ENCODE measurements around the gene THOC6.

Gene THOC6

DNA sequence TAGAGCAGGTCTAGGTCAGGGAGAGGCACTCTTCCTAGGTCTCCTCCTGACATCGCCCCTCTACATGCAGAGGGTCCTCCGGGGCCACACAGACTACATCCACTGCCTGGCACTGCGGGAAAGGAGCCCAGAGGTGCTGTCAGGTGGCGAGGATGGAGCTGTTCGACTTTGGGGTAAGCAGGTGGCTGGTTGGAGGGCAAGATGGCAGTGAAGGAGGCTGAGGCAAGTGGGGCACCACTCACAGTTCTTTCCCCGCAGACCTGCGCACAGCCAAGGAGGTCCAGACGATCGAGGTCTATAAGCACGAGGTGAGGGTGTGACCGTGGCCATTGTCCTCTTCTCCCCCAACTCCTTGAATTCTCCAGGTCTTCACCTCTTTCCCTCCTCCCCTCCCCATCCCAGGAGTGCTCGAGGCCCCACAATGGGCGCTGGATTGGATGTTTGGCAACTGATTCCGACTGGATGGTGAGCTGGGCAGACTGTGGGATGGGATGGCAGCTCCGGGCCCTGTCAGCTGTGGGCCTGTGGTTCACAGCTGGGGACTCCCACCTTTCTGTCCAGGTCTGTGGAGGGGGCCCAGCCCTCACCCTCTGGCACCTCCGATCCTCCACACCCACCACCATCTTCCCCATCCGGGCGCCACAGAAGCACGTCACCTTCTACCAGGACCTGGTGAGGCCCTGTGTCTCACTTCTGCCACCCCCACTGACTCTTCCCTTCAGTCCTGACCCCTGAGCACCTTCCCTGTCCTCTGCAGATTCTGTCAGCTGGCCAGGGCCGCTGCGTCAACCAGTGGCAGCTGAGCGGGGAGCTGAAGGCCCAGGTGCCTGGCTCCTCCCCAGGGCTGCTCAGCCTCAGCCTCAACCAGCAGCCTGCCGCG is 3.0 kb downstream of the THOC6 start:
- H3K4me1 ChIP-seq (ENCODE audit: insufficient read depth, low read length): peaks cover 29% of the 10 kb centered on the region

DNA sequence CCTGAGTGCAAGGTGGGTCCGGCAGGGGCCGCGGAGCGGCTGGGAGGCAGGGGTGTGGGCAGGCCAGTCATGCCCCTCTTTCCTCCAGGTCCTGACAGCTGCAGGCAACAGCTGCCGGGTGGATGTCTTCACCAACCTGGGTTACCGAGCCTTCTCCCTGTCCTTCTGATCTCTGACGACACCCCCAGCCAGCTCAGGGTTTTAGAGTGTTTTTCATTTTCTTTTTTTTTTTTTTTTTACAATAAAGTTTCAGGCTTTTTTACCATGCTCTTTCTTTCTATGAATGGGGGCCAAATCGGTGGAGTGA is 3.6 kb downstream of the THOC6 start:
- Histone ChIP-seq H3K27ac (ENCODE audit: low read depth, low read length) (no peak overlapping the region), H3K9me3 (ENCODE audit: low read length) (no peaks in the 10 kb centered on the region), H3K4me1 (ENCODE audit: insufficient read depth, low read length) (peaks cover 23% of the 10 kb centered on the region), H3K27me3 (ENCODE audit: control insufficient read depth in 1 of 2, insufficient read depth in 2 of 2, low read length in 2 of 2) (peaks cover 7 to 33% of the 10 kb centered on the region in 2 donors), H3K36me3 (ENCODE audit: insufficient read depth, low read length) (peaks cover 11% of the 10 kb centered on the region), H3K4me3 (ENCODE audit: low read depth in 1 of 2, low read length in 2 of 2) (no peak overlapping the region), H3K9ac (ENCODE audit: low read length) (no peak overlapping the region)

More for the DNA sequence above, 3.0 kb downstream of the THOC6 start:
- Histone ChIP-seq H3K4me3 (ENCODE audit: low read depth in 1 of 2, low read length in 2 of 2) (no peak overlapping the region), H3K9me3 (ENCODE audit: low read length) (no peaks in the 10 kb centered on the region), H3K27ac (ENCODE audit: low read depth, low read length) (no peak overlapping the region), H3K36me3 (ENCODE audit: insufficient read depth, low read length) (peaks cover 11% of the 10 kb centered on the region), H3K9ac (ENCODE audit: low read length) (no peak overlapping the region), H3K27me3 (ENCODE audit: control insufficient read depth in 1 of 2, insufficient read depth in 2 of 2, low read length in 2 of 2) (peaks cover 7 to 33% of the 10 kb centered on the region in 2 donors)

DNA sequence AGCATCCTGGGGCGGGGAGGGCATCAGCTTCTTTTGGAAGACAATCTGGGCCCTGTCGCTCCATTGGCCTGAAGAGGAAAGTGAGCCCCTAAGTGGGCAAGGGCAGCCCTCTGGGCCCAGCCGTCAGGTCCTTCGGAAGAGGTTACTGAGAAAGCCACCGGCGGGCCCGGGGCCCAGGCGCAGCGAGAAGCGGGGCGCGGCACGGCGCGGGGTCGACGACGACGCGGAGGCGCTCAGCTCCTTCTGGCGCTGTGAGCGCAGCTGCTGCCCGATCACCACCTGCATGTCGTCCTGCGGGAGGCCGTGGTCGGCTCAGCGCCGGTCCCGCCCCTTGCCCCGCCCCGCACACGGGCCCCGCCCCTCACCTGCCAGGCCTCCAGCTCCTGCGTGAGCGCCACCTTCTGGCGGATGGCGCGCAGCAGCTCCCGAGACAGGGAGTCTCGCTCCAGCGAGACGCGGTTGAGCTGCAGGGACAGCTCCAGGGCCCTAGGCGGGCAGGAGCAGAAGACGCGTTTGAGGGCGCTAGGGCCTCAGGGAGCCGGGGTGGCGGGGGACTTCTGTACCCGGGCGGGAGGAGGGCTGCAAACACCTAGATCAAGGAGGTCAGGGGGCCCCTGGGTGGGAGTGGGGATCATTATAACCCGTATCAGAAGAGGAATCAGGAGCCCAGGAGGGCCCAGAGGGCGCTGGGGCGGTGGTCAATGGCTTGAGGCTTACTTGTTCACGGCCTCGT is 4.3 kb downstream of the THOC6 start:
- Histone ChIP-seq H3K9ac (ENCODE audit: low read length) (no peak overlapping the region), H3K27ac (ENCODE audit: low read depth, low read length) (no peak overlapping the region), H3K36me3 (ENCODE audit: insufficient read depth, low read length) (peaks cover 11% of the 10 kb centered on the region), H3K4me1 (ENCODE audit: insufficient read depth, low read length) (peaks cover 16% of the 10 kb centered on the region), H3K9me3 (ENCODE audit: low read length) (no peaks in the 10 kb centered on the region), H3K4me3 (ENCODE audit: low read depth in 1 of 2, low read length in 2 of 2) (no peak overlapping the region), H3K27me3 (ENCODE audit: control insufficient read depth in 1 of 2, insufficient read depth in 2 of 2, low read length in 2 of 2) (peaks cover 7 to 33% of the 10 kb centered on the region in 2 donors)

DNA sequence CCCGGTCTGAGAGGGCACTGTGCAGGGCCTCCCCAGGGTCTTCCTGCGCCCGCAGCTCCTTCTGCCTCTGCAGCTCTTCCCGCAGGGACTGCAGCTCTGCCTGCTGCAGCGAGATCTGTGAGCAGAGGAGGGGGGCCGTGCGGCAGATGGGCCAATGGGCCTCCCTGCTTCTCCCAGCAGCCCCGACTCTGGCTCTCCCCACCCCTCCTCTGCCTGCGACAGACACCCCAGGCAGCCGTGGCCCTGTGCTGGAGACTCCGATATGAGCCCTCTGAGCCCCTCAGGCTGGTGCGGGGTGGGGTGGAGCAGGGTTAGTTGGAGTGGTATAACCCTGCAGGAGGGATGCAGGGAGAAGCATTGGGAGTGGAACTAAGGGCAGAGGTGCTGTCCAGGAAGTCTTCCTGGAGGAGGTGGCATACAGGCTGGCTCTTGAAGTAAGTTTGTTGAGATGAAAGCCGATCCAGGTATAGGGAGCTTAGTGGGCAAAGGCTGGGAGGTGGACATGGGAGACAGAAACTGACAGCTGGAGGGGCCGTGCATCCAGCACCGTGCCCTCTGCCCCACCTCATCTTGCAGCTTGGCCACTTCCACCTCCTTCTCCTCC is 5.0 kb downstream of the THOC6 start:
- H3K4me3 ChIP-seq (ENCODE audit: low read depth in 1 of 2, low read length in 2 of 2): no peak overlapping the region
- peaks cover 13% of the 10 kb centered on the region for H3K4me1 ChIP-seq (ENCODE audit: insufficient read depth, low read length)
- peaks cover 11% of the 10 kb centered on the region for H3K36me3 ChIP-seq (ENCODE audit: insufficient read depth, low read length)
- no peak overlapping the region for H3K9ac ChIP-seq (ENCODE audit: low read length)
- H3K9me3 ChIP-seq (ENCODE audit: low read length): no peaks in the 10 kb centered on the region
- H3K27me3 ChIP-seq (ENCODE audit: control insufficient read depth in 1 of 2, insufficient read depth in 2 of 2, low read length in 2 of 2): peaks cover 7 to 34% of the 10 kb centered on the region in 2 donors
- no peak overlapping the region for H3K27ac ChIP-seq (ENCODE audit: low read depth, low read length)

DNA sequence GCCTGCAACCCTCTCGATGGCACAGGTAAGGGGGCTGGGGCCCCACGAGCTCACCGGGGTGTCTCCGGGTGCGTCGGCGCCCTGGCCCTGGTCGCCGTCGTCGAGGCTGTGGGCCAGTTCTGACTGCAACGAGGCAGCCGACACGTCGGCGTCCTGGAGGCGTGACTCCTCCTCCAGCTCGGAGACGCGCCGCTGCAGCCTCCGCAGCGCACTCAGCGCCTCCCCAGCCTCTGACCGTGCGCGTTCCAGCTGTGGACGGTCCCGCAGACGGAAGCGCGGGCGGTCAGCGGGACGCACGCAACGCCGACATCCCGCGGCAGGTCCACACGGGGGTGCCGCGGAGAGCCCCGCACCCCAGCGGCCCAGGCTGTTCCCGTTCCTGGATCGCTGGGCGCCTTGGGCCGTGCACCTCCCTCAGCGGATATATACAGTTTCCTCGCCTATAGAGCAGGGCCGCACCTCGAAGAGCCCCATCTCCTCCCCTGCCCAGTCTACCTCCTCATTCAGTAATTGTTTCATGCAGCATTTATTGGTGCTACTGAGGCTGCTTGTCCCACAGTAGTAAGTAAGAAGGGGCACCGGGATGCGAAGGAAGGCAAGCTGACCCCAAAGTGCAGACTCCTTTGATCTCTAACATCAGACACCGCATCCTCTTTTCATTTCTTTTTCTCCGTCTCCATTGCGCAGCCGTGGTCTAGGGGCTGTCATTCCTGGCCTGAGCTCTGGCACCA is 5.8 kb downstream of the THOC6 start:
- H3K9ac ChIP-seq (ENCODE audit: low read length): no peak overlapping the region

DNA sequence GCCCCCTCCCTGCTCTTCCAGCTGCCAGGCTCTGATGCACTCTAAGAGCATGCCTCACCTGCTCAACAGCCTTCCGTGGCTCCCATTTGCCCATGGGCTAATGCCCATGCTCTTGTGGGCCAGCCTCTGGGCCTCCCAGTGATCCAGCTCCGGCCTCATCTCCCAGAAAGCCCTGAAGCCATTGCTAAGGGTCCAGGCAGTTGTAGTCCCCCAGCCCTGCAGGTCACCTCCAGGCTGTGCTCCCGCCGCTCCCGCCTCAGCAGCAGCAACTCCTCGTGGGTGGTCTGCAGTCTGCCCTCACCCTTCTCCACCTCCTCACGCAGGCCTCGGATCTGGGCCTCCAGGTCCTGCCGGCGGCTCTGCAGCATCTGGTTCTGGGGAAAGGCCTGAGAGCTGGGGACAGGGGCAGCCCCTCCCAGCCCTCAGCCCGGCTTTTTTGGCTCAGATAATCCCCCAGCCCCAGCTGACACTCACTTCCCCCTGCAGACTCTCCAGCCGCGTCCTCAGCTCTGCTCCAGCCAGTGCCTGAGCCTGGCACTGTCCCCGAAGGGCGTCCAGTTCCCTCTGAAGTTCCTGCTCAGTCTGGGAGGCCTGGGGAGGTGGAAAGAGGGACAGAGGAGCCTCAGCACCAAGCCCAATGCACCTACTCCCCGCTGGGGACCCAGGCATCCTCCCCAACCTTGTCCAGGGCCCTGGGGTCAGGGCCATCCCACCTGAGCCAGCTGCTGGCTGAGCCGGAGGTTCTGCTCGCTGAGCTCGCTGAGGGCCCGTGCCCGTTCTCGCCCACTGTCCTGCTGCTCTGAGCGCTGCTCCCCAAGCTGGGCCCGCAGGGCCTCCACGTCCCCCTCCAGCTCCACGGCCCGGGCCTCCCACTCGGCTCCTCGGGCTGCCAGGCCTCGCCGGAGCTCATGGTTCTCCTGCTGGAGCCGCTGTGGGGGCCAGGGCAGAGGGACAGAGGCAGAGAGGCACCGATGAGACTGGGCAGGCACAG is 6.7 kb downstream of the THOC6 start:
- peaks cover 12 to 43% of the 10 kb centered on the region in 2 donors for H3K27me3 ChIP-seq (ENCODE audit: control insufficient read depth in 1 of 2, insufficient read depth in 2 of 2, low read length in 2 of 2)
- H3K4me3 ChIP-seq (ENCODE audit: low read depth in 1 of 2, low read length in 2 of 2): no peak overlapping the region
- H3K27ac ChIP-seq (ENCODE audit: low read depth, low read length): no peak overlapping the region

More for the DNA sequence above, 5.8 kb downstream of the THOC6 start:
- Histone ChIP-seq H3K27me3 (ENCODE audit: control insufficient read depth in 1 of 2, insufficient read depth in 2 of 2, low read length in 2 of 2) (peaks cover 7 to 38% of the 10 kb centered on the region in 2 donors), H3K4me1 (ENCODE audit: insufficient read depth, low read length) (peaks cover 9% of the 10 kb centered on the region), H3K9me3 (ENCODE audit: low read length) (no peaks in the 10 kb centered on the region), H3K27ac (ENCODE audit: low read depth, low read length) (no peak overlapping the region), H3K4me3 (ENCODE audit: low read depth in 1 of 2, low read length in 2 of 2) (no peak overlapping the region), H3K36me3 (ENCODE audit: insufficient read depth, low read length) (peaks cover 11% of the 10 kb centered on the region)

DNA sequence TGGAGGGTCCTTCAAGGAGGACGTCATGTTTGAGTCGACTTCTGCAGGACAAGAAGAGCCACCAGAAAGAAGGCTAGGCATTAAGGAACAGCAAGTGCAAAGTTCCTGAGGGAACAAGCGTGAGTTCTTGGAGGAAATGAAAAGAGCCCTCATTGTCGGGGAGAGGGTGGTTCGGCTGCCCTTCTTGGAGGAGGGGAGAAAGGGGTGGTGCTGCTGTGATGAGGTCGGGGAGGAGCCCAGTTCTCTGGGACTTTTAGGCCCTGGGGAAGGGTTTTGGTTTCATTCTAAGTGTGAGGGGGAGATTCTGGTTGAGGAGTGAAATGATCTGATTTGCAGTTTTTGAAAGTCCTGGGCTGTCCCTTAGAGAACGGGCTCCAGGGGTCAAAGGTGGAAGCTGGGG is 8.8 kb downstream of the THOC6 start:
- Histone ChIP-seq H3K4me1 (ENCODE audit: insufficient read depth, low read length) (peaks cover 9% of the 10 kb centered on the region), H3K9ac (ENCODE audit: low read length) (no peak overlapping the region), H3K36me3 (ENCODE audit: insufficient read depth, low read length) (no peaks in the 10 kb centered on the region), H3K27me3 (ENCODE audit: control insufficient read depth in 1 of 2, insufficient read depth in 2 of 2, low read length in 2 of 2) (peaks cover 23 to 64% of the 10 kb centered on the region in 2 donors), H3K4me3 (ENCODE audit: low read depth in 1 of 2, low read length in 2 of 2) (no peak overlapping the region), H3K9me3 (ENCODE audit: low read length) (no peaks in the 10 kb centered on the region), H3K27ac (ENCODE audit: low read depth, low read length) (no peak overlapping the region)

More for the DNA sequence above, 6.7 kb downstream of the THOC6 start:
- no peaks in the 10 kb centered on the region for H3K9me3 ChIP-seq (ENCODE audit: low read length)
- peaks cover 10% of the 10 kb centered on the region for H3K36me3 ChIP-seq (ENCODE audit: insufficient read depth, low read length)
- peaks cover 9% of the 10 kb centered on the region for H3K4me1 ChIP-seq (ENCODE audit: insufficient read depth, low read length)
- H3K9ac ChIP-seq (ENCODE audit: low read length): no peak overlapping the region

DNA sequence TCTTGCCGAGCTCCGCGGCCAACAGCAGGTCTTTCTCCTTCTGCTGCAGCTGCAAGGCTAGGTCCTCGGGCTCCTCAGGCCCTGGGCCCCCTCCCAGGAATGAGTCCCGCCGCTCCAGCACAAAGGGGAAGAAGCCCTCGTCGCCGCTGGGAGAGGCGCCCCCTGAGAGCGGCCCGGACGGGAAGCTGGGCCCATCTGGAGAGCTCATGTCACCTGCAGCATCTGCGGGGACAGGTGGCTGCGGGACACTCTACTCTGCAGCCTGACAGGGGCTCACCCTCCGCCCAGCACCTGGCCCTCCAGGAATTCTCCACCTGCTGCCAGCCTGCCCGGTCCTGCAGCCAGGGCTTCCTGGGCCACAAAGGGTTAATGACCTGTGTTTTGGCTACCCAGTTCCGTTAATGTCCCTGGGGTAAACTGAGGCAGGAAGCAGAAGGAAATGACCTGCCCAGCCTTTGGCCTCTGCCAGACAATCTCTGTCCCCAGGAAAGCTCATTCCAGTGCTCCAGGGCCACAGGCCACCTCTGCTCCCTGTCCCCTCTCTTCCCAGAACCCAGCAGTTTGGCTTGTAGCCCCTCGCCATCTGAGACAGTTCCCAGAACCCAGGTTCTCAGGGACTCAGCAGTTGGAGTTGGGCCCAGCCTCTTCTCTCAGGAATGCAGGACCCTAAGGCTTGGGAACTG is 11.6 kb downstream of the THOC6 start:
- Histone ChIP-seq H3K27me3 (ENCODE audit: control insufficient read depth in 1 of 2, insufficient read depth in 2 of 2, low read length in 2 of 2) (peaks cover 25 to 65% of the 10 kb centered on the region in 2 donors), H3K4me3 (ENCODE audit: low read depth in 1 of 2, low read length in 2 of 2) (no peak overlapping the region), H3K27ac (ENCODE audit: low read depth, low read length) (no peak overlapping the region), H3K4me1 (ENCODE audit: insufficient read depth, low read length) (no peaks in the 10 kb centered on the region), H3K36me3 (ENCODE audit: insufficient read depth, low read length) (no peaks in the 10 kb centered on the region), H3K9me3 (ENCODE audit: low read length) (no peaks in the 10 kb centered on the region), H3K9ac (ENCODE audit: low read length) (no peak overlapping the region)

DNA sequence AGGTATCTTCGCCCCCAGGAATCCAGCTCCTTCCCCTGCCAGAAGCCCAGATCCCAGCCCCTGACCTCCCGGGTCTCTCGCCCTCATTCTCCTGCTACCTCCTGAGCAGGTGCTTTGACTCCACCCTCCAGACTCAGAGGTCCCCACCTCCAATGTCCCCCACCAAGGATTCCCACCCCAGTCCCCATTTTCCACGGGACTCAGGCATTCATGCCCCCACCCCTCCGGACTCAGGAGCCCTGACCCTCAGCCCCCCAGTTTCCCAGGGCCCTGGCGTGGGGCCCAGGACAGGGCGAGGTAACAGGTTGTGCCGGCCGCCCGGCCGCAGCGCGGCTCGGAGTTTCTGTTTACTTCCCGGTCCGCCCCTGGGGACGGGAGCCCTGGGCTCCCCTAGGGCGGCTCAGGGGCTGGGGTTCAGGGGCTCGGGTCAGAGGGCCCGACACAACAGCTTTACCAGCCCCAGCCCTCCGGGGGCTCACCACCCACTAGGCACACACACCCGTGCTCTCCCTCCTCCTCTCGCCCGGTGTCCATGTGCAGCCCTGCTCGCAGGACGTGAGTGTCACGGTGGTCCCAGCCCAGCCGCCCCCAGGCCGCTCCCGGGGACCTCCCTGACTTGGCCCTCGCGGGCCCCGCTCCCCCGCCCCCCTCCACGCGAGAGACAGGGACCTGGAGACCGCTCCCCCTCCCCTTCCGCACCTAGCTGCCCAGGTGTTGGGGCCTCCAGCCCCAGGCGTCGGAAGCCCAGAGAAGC is 12.3 kb downstream of the THOC6 start:
- H3K4me3 ChIP-seq (ENCODE audit: low read depth in 1 of 2, low read length in 2 of 2): no peak overlapping the region

More for the DNA sequence above, 12.3 kb downstream of the THOC6 start:
- no peak overlapping the region for H3K27ac ChIP-seq (ENCODE audit: low read depth, low read length)
- H3K36me3 ChIP-seq (ENCODE audit: insufficient read depth, low read length): no peaks in the 10 kb centered on the region
- no peaks in the 10 kb centered on the region for H3K4me1 ChIP-seq (ENCODE audit: insufficient read depth, low read length)
- H3K9me3 ChIP-seq (ENCODE audit: low read length): no peaks in the 10 kb centered on the region
- peaks cover 25 to 58% of the 10 kb centered on the region in 2 donors for H3K27me3 ChIP-seq (ENCODE audit: control insufficient read depth in 1 of 2, insufficient read depth in 2 of 2, low read length in 2 of 2)
- H3K9ac ChIP-seq (ENCODE audit: low read length): no peak overlapping the region

Measured in muscle layer of colon (tissue), 2 donors.